ENCODE data around the gene EPHB2. TPM values are rescaled to one million over a fixed set of nuclear protein-coding genes. Genes with fewer than 3 reads are reported as not detected.

EPHB2 gene
- polyA plus RNA-seq, 1 donor from 2014 or later: 22.8 TPM

GRCh38 chr1:22868331-22868730, 157.7 kb downstream of the EPHB2 start:
- H3K27ac ChIP-seq (ENCODE audit: low read length): no peak overlapping the region
- no peak overlapping the region for H3K4me3 ChIP-seq (ENCODE audit: low read length)
- H3K9me3 ChIP-seq (ENCODE audit: low read length): no peaks in the 10 kb centered on the region
- no peak overlapping the region for H2AFZ ChIP-seq (ENCODE audit: low read depth, low read length)
- no peaks in the 10 kb centered on the region for H3K27me3 ChIP-seq (ENCODE audit: insufficient read depth, low read depth, low read length)
- TF ChIP-seq RAD21 (conservative IDR thresholded peaks at IDR 0.05) (no peak), CTCF (IDR thresholded peaks at IDR 0.05; ENCODE audit: poor library complexity, severe bottlenecking) (no peak), EZH2 (IDR thresholded peaks at IDR 0.05; ENCODE audit: borderline replicate concordance, insufficient read depth, low read length, poor library complexity, severe bottlenecking) (no peak), EP300 (conservative IDR thresholded peaks at IDR 0.05; ENCODE audit: poor library complexity, severe bottlenecking) (no peak)
- no peak overlapping the region for H3K9ac ChIP-seq (ENCODE audit: low read length)
- H4K20me1 ChIP-seq (ENCODE audit: insufficient read depth): no peaks in the 10 kb centered on the region
- H3K4me2 ChIP-seq (ENCODE audit: low read length): no peak overlapping the region
- H3K36me3 ChIP-seq (ENCODE audit: insufficient read depth, low read length): peaks cover 11% of the 10 kb centered on the region
- H3K79me2 ChIP-seq (replicated peaks; ENCODE audit: insufficient read depth, low read length): no peaks in the 10 kb centered on the region
- no peaks in the 10 kb centered on the region for H3K9me2 ChIP-seq (ENCODE audit: insufficient read depth, low read length)
- H3F3A ChIP-seq (ENCODE audit: insufficient read depth, low read length, poor library complexity, severe bottlenecking): no peaks in the 10 kb centered on the region

GRCh38 chr1:22869325-22869724, 158.7 kb downstream of the EPHB2 start:
- H3K27me3 ChIP-seq (ENCODE audit: insufficient read depth, low read depth, low read length): no peaks in the 10 kb centered on the region
- no peaks in the 10 kb centered on the region for H3F3A ChIP-seq (ENCODE audit: insufficient read depth, low read length, poor library complexity, severe bottlenecking)
- H3K9me2 ChIP-seq (ENCODE audit: insufficient read depth, low read length): no peaks in the 10 kb centered on the region
- H3K79me2 ChIP-seq (replicated peaks; ENCODE audit: insufficient read depth, low read length): no peaks in the 10 kb centered on the region
- H3K27ac ChIP-seq (ENCODE audit: low read length): no peak overlapping the region
- no peak overlapping the region for H3K9ac ChIP-seq (ENCODE audit: low read length)
- no peak overlapping the region for H3K4me3 ChIP-seq (ENCODE audit: low read length)
- no peak for TF ChIP-seq EZH2 (IDR thresholded peaks at IDR 0.05; ENCODE audit: borderline replicate concordance, insufficient read depth, low read length, poor library complexity, severe bottlenecking)
- no peak for TF ChIP-seq EP300 (conservative IDR thresholded peaks at IDR 0.05; ENCODE audit: poor library complexity, severe bottlenecking)
- no peak for TF ChIP-seq MXI1 (conservative IDR thresholded peaks at IDR 0.05; ENCODE audit: poor library complexity, severe bottlenecking)
- no peak for TF ChIP-seq CTCF (IDR thresholded peaks at IDR 0.05; ENCODE audit: poor library complexity, severe bottlenecking)
- H3K4me2 ChIP-seq (ENCODE audit: low read length): no peak overlapping the region
- peaks cover 15% of the 10 kb centered on the region for H3K36me3 ChIP-seq (ENCODE audit: insufficient read depth, low read length)
- H4K20me1 ChIP-seq (ENCODE audit: insufficient read depth): no peaks in the 10 kb centered on the region
- no peaks in the 10 kb centered on the region for H3K9me3 ChIP-seq (ENCODE audit: low read length)
- no peak overlapping the region for H2AFZ ChIP-seq (ENCODE audit: low read depth, low read length)

GRCh38 chr1:22870201-22870871, 159.7 kb downstream of the EPHB2 start:
- no peak overlapping the region for H3K4me2 ChIP-seq (ENCODE audit: low read length)
- peaks cover 15% of the 10 kb centered on the region for H3K36me3 ChIP-seq (ENCODE audit: insufficient read depth, low read length)
- H3F3A ChIP-seq (ENCODE audit: insufficient read depth, low read length, poor library complexity, severe bottlenecking): no peaks in the 10 kb centered on the region
- H3K79me2 ChIP-seq (replicated peaks; ENCODE audit: insufficient read depth, low read length): no peaks in the 10 kb centered on the region
- no peak overlapping the region for H3K9ac ChIP-seq (ENCODE audit: low read length)
- no peak for TF ChIP-seq EZH2 (IDR thresholded peaks at IDR 0.05; ENCODE audit: borderline replicate concordance, insufficient read depth, low read length, poor library complexity, severe bottlenecking)
- no peak for TF ChIP-seq SMC3 (conservative IDR thresholded peaks at IDR 0.05; ENCODE audit: poor library complexity)
- TF ChIP-seq CTCF (IDR thresholded peaks at IDR 0.05; ENCODE audit: poor library complexity, severe bottlenecking): no peak
- H3K27me3 ChIP-seq (ENCODE audit: insufficient read depth, low read depth, low read length): no peaks in the 10 kb centered on the region
- no peak overlapping the region for H3K27ac ChIP-seq (ENCODE audit: low read length)
- H2AFZ ChIP-seq (ENCODE audit: low read depth, low read length): no peak overlapping the region
- H3K9me2 ChIP-seq (ENCODE audit: insufficient read depth, low read length): no peaks in the 10 kb centered on the region
- no peaks in the 10 kb centered on the region for H3K9me3 ChIP-seq (ENCODE audit: low read length)
- H4K20me1 ChIP-seq (ENCODE audit: insufficient read depth): no peaks in the 10 kb centered on the region
- no peak overlapping the region for H3K4me3 ChIP-seq (ENCODE audit: low read length)
